ENCODE results near the gene DTX3. TPM values are rescaled to one million over a fixed set of nuclear protein-coding genes. Genes with fewer than 3 reads are reported as not detected.

The DTX3 gene
- total RNA-seq, 1 experiment from 2014 or later: 18.1 TPM

- H3K4me1 ChIP-seq (replicated peaks; ENCODE audit: insufficient read depth): no peaks in the 10 kb centered on the region
- H3K4me2 ChIP-seq: no peak overlapping the region
- intact Hi-C loops (cut with micrococcal nuclease; ENCODE audit: unreplicated experiment): loop anchor here (1.0 kb wide), 1 partner anchor 38 kb away; no protein-coding TSS in a partner anchor
- H3K4me3 ChIP-seq: no peak overlapping the region
- H3K79me2 ChIP-seq (ENCODE audit: low read depth): no peaks in the 10 kb centered on the region
- H3K27me3 ChIP-seq (ENCODE audit: insufficient read depth, low read depth): peaks cover 74% of the 10 kb centered on the region
- POLR2A ChIA-PET (ENCODE audit: unreplicated experiment): no interaction called here
- H4K20me1 ChIP-seq (ENCODE audit: insufficient read depth): no peaks in the 10 kb centered on the region
- no TSS peak for BruUV-seq (replicated peaks)
- H3K27ac ChIP-seq: no peak overlapping the region
- H3K9me3 ChIP-seq (ENCODE audit: insufficient read depth, low read depth): no peaks in the 10 kb centered on the region
- DNase-seq: peak in 1 of 2 experiments; percentile 37
- CTCF ChIA-PET: interaction anchor here (0.9 kb wide), 1 partner anchor 37 kb away, joined by 3 read pairs; no protein-coding TSS in a partner anchor
- no peaks in the 10 kb centered on the region for H3F3A ChIP-seq (ENCODE audit: insufficient read depth, low read depth)
- H2AFZ ChIP-seq: no peak overlapping the region
- H3K9me2 ChIP-seq (ENCODE audit: insufficient read depth): no peaks in the 10 kb centered on the region
- H3K36me3 ChIP-seq (ENCODE audit: low read depth): no peaks in the 10 kb centered on the region
- TF ChIP-seq EZH2 (IDR thresholded peaks at IDR 0.05; ENCODE audit: low read depth) (no peak), CTCF (conservative IDR thresholded peaks at IDR 0.05) (peak; percentile 79)
Observed at GRCh38 chr12:57621497-57622292, 17.1 kb downstream of the DTX3 start.

- no peak overlapping the region for H3K4me2 ChIP-seq
- CTCF ChIA-PET: interaction anchor here (0.6 to 0.9 kb wide), 2 partner anchors 37 to 38 kb away, joined by 3 to 5 read pairs; no protein-coding TSS in a partner anchor
Observed at GRCh38 chr12:57622293-57623245, 17.9 kb downstream of the DTX3 start.

More at GRCh38 chr12:57622293-57623245, 17.9 kb downstream of the DTX3 start:
- Histone ChIP-seq H3F3A (ENCODE audit: insufficient read depth, low read depth) (no peaks in the 10 kb centered on the region), H3K9me2 (ENCODE audit: insufficient read depth) (no peaks in the 10 kb centered on the region), H3K79me2 (ENCODE audit: low read depth) (no peaks in the 10 kb centered on the region), H4K20me1 (ENCODE audit: insufficient read depth) (no peaks in the 10 kb centered on the region), H3K4me3 (no peak overlapping the region), H3K27ac (no peak overlapping the region), H2AFZ (no peak overlapping the region), H3K27me3 (ENCODE audit: insufficient read depth, low read depth) (peaks cover 68% of the 10 kb centered on the region), H3K4me1 (replicated peaks; ENCODE audit: insufficient read depth) (no peaks in the 10 kb centered on the region), H3K9me3 (ENCODE audit: insufficient read depth, low read depth) (no peaks in the 10 kb centered on the region), H3K36me3 (ENCODE audit: low read depth) (no peaks in the 10 kb centered on the region)
- no peak for TF ChIP-seq EZH2 (IDR thresholded peaks at IDR 0.05; ENCODE audit: low read depth)
- 0 out of 2 replicates have a peak, but pooled peaks have one; percentile 13 for TF ChIP-seq CTCF (conservative IDR thresholded peaks at IDR 0.05)
- no peak for DNase-seq
- intact Hi-C loops (cut with micrococcal nuclease; ENCODE audit: unreplicated experiment): no loop called here
- POLR2A ChIA-PET (ENCODE audit: unreplicated experiment): no interaction called here
- no TSS peak for BruUV-seq (replicated peaks)

Data from PC-9 (cell line).